OCI-LY7 (cell line): Measurements from ENCODE around the gene GPHN. TPM values are rescaled to one million over a fixed set of nuclear protein-coding genes. Genes with fewer than 3 reads are reported as not detected.

Experiments used
- BruUV-seq: library from RNA; stranded (reverse); fragments of 400-500 nt; replicated peaks from 2 replicates; lab custom pipeline; 2021; lab: Mats Ljungman, UMichigan
- CTCF ChIA-PET: fragments of 300-600 bp; sonication (Branson Sonifier 250); formaldehyde crosslinking; loops from one replicate; lab custom pipeline; 2022; ENCODE audit warnings: antibody characterized with exemption; ENCODE audit not compliant: unreplicated experiment; lab: Charles Lee
- POLR2A ChIA-PET: fragments of 300-600 bp; sonication (Branson Sonifier 250); formaldehyde crosslinking; loops from one replicate; lab custom pipeline; 2022; ENCODE audit warnings: antibody characterized with exemption; lab: Charles Lee
- DNase-seq: peaks from one replicate; pipeline ENCODE4 v3.0.0-alpha.2; 2015; ENCODE audit warnings: low spot score
- H2AFZ ChIP-seq: fragments of 200-600 bp; sonication (generic), shearing (Covaris generic); 2 replicates; pipeline ENCODE4 v1.6.1; 2014; ENCODE audit warnings: mild to moderate bottlenecking, antibody characterized with exemption, low read length, moderate library complexity
- H3K27ac ChIP-seq: fragments of 200-600 bp; sonication (generic); 2 replicates; pipeline ENCODE4 v1.5.1; 2014; ENCODE audit warnings: mixed run types, low read depth, mild to moderate bottlenecking, moderate library complexity, low read length, inconsistent platforms; ENCODE audit not compliant: poor library complexity, severe bottlenecking
- H3K36me3 ChIP-seq: fragments of 200-600 bp; sonication (generic); 2 replicates; pipeline ENCODE4 v1.6.1; 2014; ENCODE audit warnings: mild to moderate bottlenecking, antibody characterized with exemption, low read length, moderate library complexity, mixed read lengths; ENCODE audit not compliant: insufficient read depth
- H3K4me1 ChIP-seq: fragments of 200-600 bp; sonication (generic); 2 replicates; pipeline ENCODE4 v1.5.1; 2014; ENCODE audit warnings: mild to moderate bottlenecking, low read length; ENCODE audit not compliant: insufficient read depth, poor library complexity, severe bottlenecking
- H3K4me2 ChIP-seq: fragments of 200-600 bp; sonication (generic); 2 replicates; pipeline ENCODE4 v1.6.1; 2014; ENCODE audit warnings: mild to moderate bottlenecking, low read length
- H3K4me3 ChIP-seq: fragments of 200-600 bp; sonication (generic); 2 replicates; pipeline ENCODE4 v1.5.1; 2014; ENCODE audit warnings: mild to moderate bottlenecking, low read depth, low read length; ENCODE audit not compliant: poor library complexity, severe bottlenecking
- H3K79me2 ChIP-seq: fragments of 200-600 bp; sonication (generic); 2 replicates; pipeline ENCODE4 v1.6.1; 2016; ENCODE audit warnings: low read depth, mild to moderate bottlenecking, low read length, moderate library complexity, mixed read lengths; ENCODE audit not compliant: insufficient read depth
- H3K9me2 ChIP-seq: fragments of 200-600 bp; sonication (generic); 2 replicates; pipeline ENCODE4 v1.6.1; 2016; ENCODE audit warnings: mild to moderate bottlenecking, low read length, mixed read lengths; ENCODE audit not compliant: insufficient read depth
- H3K9me3 ChIP-seq: fragments of 200-600 bp; sonication (generic); 2 replicates; pipeline ENCODE4 v1.6.1; 2014; ENCODE audit warnings: mild to moderate bottlenecking, mixed run types, low read length, mixed read lengths
- H4K20me1 ChIP-seq: fragments of 200-600 bp; sonication (generic); 2 replicates; pipeline ENCODE4 v1.6.1; 2014; ENCODE audit warnings: mild to moderate bottlenecking, antibody characterized with exemption, low read length, moderate library complexity, mixed read lengths; ENCODE audit not compliant: insufficient read depth
- EZH2phosphoT487 ChIP-seq: fragments of 200-600 bp; sonication (generic); IDR thresholded peaks from 2 replicates; pipeline ENCODE4 v1.6.1; 2018; ENCODE audit warnings: low read depth, borderline replicate concordance, mild to moderate bottlenecking, mixed run types, antibody characterized with exemption, low read length, moderate library complexity, mixed read lengths
- intact Hi-C: fragments of 100-400 bp; cut with micrococcal nuclease; formaldehyde crosslinking; loops from one replicate; pipeline ENCODE4 v1.10.0; 2022; ENCODE audit not compliant: unreplicated experiment
- total RNA-seq, 2 experiments: library from RNA; depleted of rRNA in 1 of 2; stranded (reverse); fragments of >200 nt in 1 of 2; shearing (Covaris generic) in 1 of 2; gene quantifications; 2 replicates each; pipeline ENCODE4 v1.2.3, GENCODE V29; 2014 to 2022
- TF ChIP-seq, protein P1 (sequence below): fragments of 200-600 bp; sonication (generic); conservative IDR thresholded peaks from 2 replicates; pipeline ENCODE4 v1.5.1; 2014; ENCODE audit warnings: mild to moderate bottlenecking, antibody characterized with exemption, low read length, moderate library complexity, mixed read lengths

Gene GPHN
- total RNA-seq, 2 experiments from 2014 or later = not detected

DNA sequence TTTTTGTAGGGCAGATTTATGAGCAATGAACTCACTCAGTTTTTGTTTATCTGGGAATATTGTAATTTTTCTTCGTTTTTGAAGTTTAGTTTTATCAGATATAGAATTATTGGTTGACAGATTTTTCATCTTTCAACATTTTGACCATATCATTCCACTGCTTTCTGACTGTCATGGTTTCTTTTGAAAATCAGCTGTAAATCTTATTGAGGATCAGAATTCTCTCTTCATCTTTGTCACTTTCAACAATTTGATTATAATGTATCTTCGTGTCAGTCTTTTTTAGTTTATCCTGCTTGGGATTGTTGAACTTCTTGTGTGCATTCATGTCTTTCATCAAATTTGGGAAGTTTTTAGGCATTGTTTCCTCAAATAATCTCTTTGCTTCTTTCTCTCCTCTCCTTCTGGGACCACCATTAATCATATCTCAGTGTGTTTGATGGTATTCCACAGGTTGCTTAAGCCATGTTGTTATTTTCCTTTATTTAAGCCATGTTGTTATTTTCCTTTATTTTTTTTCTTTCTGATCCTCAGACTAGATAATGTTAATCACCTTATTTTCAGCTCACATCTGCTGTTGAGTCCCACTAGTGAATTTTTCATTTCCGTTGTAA lies 451.6 kb downstream of the GPHN start:
- no peak overlapping the region for H2AFZ ChIP-seq
- no peak for DNase-seq
- ChIA-PET POLR2A (no interaction called here), CTCF (no interaction called here)
- no peak overlapping the region for H3K27ac ChIP-seq
- H3K9me3 ChIP-seq = no peaks in the 10 kb centered on the region
- TF ChIP-seq, protein P1, sequence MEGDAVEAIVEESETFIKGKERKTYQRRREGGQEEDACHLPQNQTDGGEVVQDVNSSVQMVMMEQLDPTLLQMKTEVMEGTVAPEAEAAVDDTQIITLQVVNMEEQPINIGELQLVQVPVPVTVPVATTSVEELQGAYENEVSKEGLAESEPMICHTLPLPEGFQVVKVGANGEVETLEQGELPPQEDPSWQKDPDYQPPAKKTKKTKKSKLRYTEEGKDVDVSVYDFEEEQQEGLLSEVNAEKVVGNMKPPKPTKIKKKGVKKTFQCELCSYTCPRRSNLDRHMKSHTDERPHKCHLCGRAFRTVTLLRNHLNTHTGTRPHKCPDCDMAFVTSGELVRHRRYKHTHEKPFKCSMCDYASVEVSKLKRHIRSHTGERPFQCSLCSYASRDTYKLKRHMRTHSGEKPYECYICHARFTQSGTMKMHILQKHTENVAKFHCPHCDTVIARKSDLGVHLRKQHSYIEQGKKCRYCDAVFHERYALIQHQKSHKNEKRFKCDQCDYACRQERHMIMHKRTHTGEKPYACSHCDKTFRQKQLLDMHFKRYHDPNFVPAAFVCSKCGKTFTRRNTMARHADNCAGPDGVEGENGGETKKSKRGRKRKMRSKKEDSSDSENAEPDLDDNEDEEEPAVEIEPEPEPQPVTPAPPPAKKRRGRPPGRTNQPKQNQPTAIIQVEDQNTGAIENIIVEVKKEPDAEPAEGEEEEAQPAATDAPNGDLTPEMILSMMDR = no peak
- no peak for TF ChIP-seq EZH2phosphoT487
- BruUV-seq = no TSS peak
- H3K4me1 ChIP-seq = no peaks in the 10 kb centered on the region
- H3K79me2 ChIP-seq = no peaks in the 10 kb centered on the region
- no peaks in the 10 kb centered on the region for H4K20me1 ChIP-seq
- intact Hi-C loops = no loop called here
- no peak overlapping the region for H3K4me3 ChIP-seq
- H3K9me2 ChIP-seq = peaks cover 3% of the 10 kb centered on the region; the same call in 1 of the 2 replicates
- H3K4me2 ChIP-seq = no peak overlapping the region
- no peaks in the 10 kb centered on the region for H3K36me3 ChIP-seq

DNA sequence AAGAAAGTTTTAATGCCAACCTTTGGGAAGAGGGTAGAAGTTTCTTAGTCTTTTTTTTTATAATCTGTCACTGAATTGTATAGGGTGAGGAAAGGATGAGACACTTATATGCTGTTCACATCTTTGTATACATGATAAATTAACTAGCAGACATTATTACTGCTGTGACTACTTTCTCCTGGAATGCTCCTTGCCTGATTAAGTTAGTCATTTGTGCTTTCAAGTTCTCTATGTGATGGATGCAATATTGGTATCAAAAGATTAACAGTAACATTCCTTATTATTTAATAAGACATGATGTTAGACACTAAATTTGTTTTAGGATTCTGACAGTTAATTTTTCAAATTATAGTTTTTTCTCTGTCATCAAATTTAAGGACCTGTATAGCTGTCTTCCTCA lies 457.9 kb downstream of the GPHN start:
- BruUV-seq = no TSS peak
- Histone ChIP-seq H3K4me1 (no peaks in the 10 kb centered on the region), H3K4me2 (no peak overlapping the region), H3K36me3 (no peaks in the 10 kb centered on the region), H3K4me3 (no peak overlapping the region), H4K20me1 (no peaks in the 10 kb centered on the region), H3K79me2 (no peaks in the 10 kb centered on the region), H3K27ac (no peak overlapping the region), H3K9me3 (no peaks in the 10 kb centered on the region), H2AFZ (no peak overlapping the region), H3K9me2 (peaks cover 3% of the 10 kb centered on the region; the same call in 1 of the 2 replicates)
- intact Hi-C loops = no loop called here
- POLR2A ChIA-PET = no interaction called here
- CTCF ChIA-PET = no interaction called here
- no peak for DNase-seq
- TF ChIP-seq, protein P1 = no peak
- TF ChIP-seq EZH2phosphoT487 = no peak

DNA sequence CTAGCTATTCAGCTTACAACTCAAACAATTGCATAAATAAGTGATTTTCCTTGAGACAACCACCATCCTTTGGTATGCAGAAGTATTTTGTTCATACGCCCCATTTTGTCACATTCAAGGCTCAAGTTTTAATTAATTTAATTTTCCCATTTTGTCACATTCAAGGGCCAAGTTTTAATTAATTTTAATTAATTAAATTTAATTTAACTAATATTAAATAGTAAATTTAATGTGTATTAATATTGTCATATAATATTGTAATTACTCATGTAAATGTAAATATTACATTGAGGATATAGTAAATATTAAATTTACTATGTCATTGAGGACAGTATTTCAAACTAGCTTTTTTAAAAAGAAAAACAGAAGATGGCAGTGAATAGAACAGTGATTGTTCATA lies 464.5 kb downstream of the GPHN start:
- no peaks in the 10 kb centered on the region for H3K36me3 ChIP-seq
- ChIA-PET CTCF (no interaction called here), POLR2A (no interaction called here)
- no peaks in the 10 kb centered on the region for H4K20me1 ChIP-seq
- no TSS peak for BruUV-seq
- H3K4me1 ChIP-seq = no peaks in the 10 kb centered on the region
- no peak overlapping the region for H3K4me3 ChIP-seq
- no peak overlapping the region for H3K4me2 ChIP-seq
- intact Hi-C loops = no loop called here
- no peak overlapping the region for H2AFZ ChIP-seq
- no peaks in the 10 kb centered on the region for H3K9me3 ChIP-seq
- TF ChIP-seq EZH2phosphoT487 = no peak
- TF ChIP-seq, protein P1 = no peak
- no peak for DNase-seq
- no peaks in the 10 kb centered on the region; the same call in 1 of the 2 replicates for H3K9me2 ChIP-seq
- no peaks in the 10 kb centered on the region for H3K79me2 ChIP-seq
- H3K27ac ChIP-seq = no peak overlapping the region
